DMS114 treated with DMSO at 0.1 percent for 48 hours (cell line): ENCODE results near the gene TMEM30A.

Experiments
- DNase-seq: peaks from one replicate; lab custom pipeline; 2025; ENCODE audit not compliant: unreplicated experiment; lab: John Stamatoyannopoulos, UW

The TMEM30A gene

DNA sequence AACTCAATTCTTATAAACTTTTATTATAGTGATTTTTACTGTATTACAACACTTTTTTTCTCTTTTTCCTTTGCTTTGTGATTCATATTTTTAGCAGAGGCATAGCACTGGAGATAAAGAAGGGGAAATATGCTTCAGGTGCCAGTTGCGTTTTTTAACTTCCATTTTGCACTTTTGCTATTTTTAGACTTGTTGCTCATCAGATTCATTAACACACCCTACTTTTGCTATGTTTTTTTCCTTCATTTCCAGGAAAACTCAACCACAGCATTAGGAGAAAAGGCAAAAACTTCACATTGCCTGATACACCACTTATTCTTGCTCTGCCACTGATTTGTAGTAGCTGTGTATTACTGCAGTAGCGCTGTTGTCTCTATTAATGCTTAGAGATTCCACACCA lies 8.0 kb upstream of the TMEM30A start:
- no peak for DNase-seq

- no peak for DNase-seq
Observed at GRCh38 chr6:75291744-75292143, 7.2 kb upstream of the TMEM30A start.

GRCh38 chr6:75291331-75291730 lies 6.7 kb upstream of the TMEM30A start:
- DNase-seq: no peak

GRCh38 chr6:75290136-75290945 lies 5.7 kb upstream of the TMEM30A start:
- no peak for DNase-seq

DNA sequence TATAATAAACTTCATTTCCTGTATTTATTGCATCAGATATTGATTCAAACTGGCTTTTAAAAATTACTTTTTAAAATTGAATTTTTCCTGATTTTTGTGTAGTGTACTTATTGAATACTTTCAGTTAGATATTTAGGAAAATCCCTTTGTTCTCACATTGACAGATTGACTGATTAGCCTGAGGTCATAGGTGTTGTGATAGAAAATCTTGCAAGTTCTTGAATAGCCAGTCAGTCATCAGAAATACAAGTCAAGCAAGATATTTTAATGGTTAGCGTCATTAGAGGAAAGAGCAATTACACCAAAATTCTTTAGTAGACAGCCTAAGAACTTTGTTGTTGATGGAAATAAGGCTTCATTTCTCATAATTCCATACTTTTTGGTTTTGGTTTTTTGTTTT lies 3.4 kb upstream of the TMEM30A start:
- DNase-seq: no peak

GRCh38 chr6:75287424-75287823 lies 2.8 kb upstream of the TMEM30A start:
- no peak for DNase-seq

- no peak for DNase-seq
Observed at GRCh38 chr6:75286955-75287354, 2.4 kb upstream of the TMEM30A start.

DNA sequence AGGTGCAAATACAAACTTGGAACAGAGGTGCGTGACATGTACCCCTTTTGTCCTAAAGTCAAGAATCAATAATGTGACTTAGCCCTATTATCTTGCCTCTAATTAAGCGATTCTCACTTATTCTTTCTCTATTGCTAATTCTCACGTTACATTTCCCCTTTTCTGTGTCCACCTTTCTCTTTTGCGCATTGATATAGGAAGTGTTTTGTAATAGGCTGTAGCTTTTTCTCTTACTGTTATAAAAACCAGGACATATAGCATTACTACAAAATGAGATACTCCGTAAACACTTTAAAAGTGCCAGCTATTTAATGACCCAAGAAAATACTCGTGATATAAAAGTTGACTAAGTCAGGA lies 669 bp upstream of the TMEM30A start:
- DNase-seq: no peak

DNA sequence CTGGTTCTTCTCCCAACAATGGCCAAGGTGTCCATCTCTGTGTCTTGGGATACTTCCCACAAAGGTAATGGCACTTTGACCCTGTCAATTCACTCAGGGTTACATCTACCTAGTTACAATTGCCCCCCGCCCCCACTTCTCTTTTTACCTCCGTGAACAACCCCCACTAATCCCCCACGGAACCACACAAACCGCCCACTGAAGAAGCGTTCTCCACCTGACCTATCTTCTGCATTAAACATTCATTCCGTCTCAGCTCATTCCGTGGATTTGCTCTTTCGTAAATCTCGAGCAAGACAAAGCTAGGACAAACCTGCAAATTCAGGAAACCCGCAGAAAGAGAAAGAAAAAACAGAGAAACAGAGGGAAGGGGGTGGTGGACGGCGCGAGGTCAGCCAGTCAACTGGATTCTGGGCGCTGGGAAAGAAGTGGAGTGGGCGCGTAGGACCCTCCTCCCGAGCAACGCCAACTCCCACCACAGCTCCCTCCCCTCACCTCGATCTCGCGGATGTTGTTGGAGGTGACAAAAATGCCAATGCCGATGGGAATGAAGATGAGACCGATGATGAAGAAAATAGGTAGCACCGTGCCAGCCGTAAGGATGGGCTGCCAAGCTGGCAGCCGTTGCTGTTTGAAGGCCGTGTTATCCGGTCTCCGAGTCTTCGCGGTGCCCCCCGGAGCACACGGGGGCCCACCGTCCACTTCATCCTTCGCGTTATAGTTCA lies 523 bp downstream of the TMEM30A start:
- DNase-seq: peak; percentile 41

GRCh38 chr6:75282706-75283105 lies 1.9 kb downstream of the TMEM30A start:
- no peak for DNase-seq

- no peak for DNase-seq
Observed at GRCh38 chr6:75281653-75282052, 2.9 kb downstream of the TMEM30A start.

GRCh38 chr6:75280131-75280855 lies 4.3 kb downstream of the TMEM30A start:
- DNase-seq: no peak

- no peak for DNase-seq
Observed at GRCh38 chr6:75279418-75279817, 5.2 kb downstream of the TMEM30A start.

DNA sequence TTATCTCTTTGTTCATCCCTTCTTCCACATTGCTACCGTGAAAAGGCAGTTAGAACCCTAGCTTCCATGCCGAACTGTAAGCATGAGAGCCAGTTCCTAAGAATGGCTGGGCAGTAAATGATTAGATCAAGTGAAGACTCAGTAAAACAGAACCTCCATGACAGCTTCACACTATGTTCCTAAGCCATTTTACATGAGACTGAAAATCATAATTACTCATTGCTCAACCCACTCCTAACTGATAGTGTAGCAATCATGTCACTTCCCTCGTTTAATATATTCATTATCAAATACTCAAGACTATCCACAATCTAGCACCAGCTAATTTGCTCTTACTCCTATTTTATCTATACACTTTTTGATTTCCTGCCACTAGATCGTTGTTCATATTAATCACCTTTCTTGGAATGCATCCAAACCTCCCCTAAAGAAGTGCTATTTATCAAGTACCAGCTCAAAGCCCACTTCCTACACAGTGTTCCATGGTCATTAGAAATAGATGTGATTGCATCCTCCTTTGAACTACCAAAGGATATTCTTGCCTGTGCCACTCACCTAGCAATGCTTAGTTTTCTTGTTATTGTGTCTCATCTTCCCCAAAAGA lies 6.0 kb downstream of the TMEM30A start:
- no peak for DNase-seq

- DNase-seq: no peak
Observed at GRCh38 chr6:75275067-75275466, 9.5 kb downstream of the TMEM30A start.

DNA sequence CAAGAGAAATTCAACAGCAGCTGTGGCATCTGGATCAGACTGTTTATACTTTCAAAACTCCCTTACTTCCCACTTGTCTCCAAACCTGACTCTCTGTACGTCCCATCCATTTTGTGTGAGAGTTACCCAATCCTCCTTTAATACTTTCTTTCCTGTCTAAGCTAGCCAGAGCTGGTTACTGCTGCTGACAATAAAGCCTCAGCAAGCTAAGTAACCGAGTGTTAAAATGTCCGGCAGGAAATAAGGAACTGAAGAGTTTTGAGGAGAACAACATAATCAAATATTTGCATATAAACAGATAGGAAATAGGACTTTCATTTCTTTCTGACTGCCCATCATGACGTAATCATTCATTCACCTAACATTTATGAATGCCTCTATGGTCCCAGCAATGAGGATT lies 11.6 kb downstream of the TMEM30A start:
- no peak for DNase-seq

GRCh38 chr6:75272145-75272840 lies 12.3 kb downstream of the TMEM30A start:
- no peak for DNase-seq

DNA sequence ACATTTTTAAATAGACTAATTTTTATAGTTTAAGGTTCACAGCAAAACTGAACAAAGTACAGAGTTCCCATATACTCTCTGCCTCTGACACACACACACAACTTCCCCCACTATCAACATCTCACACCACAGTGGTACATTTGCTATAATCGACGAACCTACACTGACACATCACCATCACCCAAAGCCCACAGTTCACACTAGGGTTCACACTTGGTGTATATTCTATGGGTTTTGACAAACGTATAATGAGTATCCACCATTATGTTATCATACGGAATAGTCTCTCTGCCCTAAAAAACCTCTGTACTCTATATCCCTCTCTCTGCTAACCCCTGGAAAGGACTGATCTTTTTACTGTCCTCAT lies 15.6 kb downstream of the TMEM30A start:
- no peak for DNase-seq

- no peak for DNase-seq
Observed at GRCh38 chr6:75268121-75268987, 16.2 kb downstream of the TMEM30A start.

DNA sequence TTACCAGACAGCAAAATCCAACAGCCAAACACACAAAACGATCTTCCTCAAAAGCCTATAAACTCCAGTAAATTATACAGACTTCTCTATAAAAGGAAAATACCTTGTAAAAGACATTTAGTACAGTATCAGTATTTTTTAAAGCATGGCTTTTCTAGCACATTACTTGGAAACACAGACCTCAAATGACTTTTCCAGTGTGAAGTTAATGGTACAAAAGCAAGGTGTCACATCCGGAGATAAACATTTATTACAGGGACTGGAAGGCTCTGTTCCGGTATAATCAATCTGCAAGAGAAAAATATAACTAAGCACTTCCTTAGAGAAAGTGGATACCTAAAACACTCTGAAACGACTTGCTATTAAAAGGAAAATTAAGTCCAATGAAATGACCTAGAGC lies 17.1 kb downstream of the TMEM30A start:
- DNase-seq: no peak
